GM12891 (cell line): Measurements from ENCODE around the gene ETFA.

Experiments used
- POLR2A ChIP-seq: IDR thresholded peaks from 2 replicates; pipeline ENCODE4 v1.6.1; 2011; ENCODE audit warnings: low read depth, low read length, control low read depth
- POLR2AphosphoS5 ChIP-seq: IDR thresholded peaks from 2 replicates; pipeline ENCODE4 v1.6.1; 2011; ENCODE audit warnings: low read depth, low read length, control low read depth

- TF ChIP-seq POLR2A (no peak), POLR2AphosphoS5 (no peak)
Measured at GRCh38 chr15:76190751-76191538, 120.3 kb downstream of the ETFA start.
